Gastrocnemius medialis (tissue), 4 donors: ENCODE data around the gene NFIA.

Experiments
- CTCF ChIP-seq, 5 experiments: fragments of 450-650 bp in 3 of 5; fragments of 200-600 bp in 2 of 5; sonication (generic) in 2 of 5; IDR thresholded peaks in 4 of 5; conservative IDR thresholded peaks in 1 of 5; 1 replicate in 4 of 5; 2 replicates in 1 of 5; pipeline ENCODE4 v1.5.1; 2016 to 2019; ENCODE audit warnings: antibody characterized with exemption in 5 of 5, mild to moderate bottlenecking in 3 of 5, moderate library complexity in 3 of 5
- POLR2A ChIP-seq, 2 donors: fragments of 450-650 bp; IDR thresholded peaks; one replicate each; pipeline ENCODE4 v1.6.1; 2017; ENCODE audit warnings: antibody characterized with exemption in 2 of 2, mild to moderate bottlenecking in 2 of 2, moderate library complexity in 2 of 2

- no peak for TF ChIP-seq CTCF (IDR thresholded peaks at IDR 0.05 in 4 of 5, conservative IDR thresholded peaks at IDR 0.05 in 1 of 5)
- no peak for TF ChIP-seq POLR2A (IDR thresholded peaks at IDR 0.05)
Measured at GRCh38 chr1:61322769-61323168, 240.4 kb downstream of the NFIA start.
